Spleen (tissue), 7 donors: ENCODE measurements around the gene GSDME.

ENCODE experiments used
- CTCF ChIP-seq, 11 experiments: fragments of 200-600 bp in 7 of 11; fragments of 450-650 bp in 4 of 11; sonication (generic) in 4 of 11; IDR thresholded peaks in 8 of 11; conservative IDR thresholded peaks in 3 of 11; 1 replicate in 7 of 11; 2 replicates in 4 of 11; pipeline versions ENCODE4 v1.4.0 to v1.8.0; 2016 to 2021; ENCODE audit warnings: antibody characterized with exemption in 11 of 11, inconsistent platforms in 4 of 11, mild to moderate bottlenecking in 1 of 11
- POLR2A ChIP-seq, 3 donors: fragments of 450-650 bp; IDR thresholded peaks; one replicate each; pipeline ENCODE4 v1.5.1; 2017; ENCODE audit warnings: antibody characterized with exemption in 3 of 3, mild to moderate bottlenecking in 1 of 3
- POLR2AphosphoS5 ChIP-seq, 3 donors: sonication (generic); formaldehyde crosslinking; IDR thresholded peaks; one replicate each; pipeline ENCODE4 v1.5.1; 2017; ENCODE audit warnings: antibody characterized with exemption in 3 of 3
- donor health status: DM: no; HTN: no; CAD: no; lungs with moderate emphysema.
- donor health status: DM: no; HTN: no; CAD: no.
- donor health status: DM: no; HTN: no; CAD: no.

- TF ChIP-seq CTCF (IDR thresholded peaks at IDR 0.05 in 8 of 11, conservative IDR thresholded peaks at IDR 0.05 in 3 of 11) (no peak), POLR2A (IDR thresholded peaks at IDR 0.05) (no peak), POLR2AphosphoS5 (IDR thresholded peaks at IDR 0.05) (no peak)
These were observed 31.8 kb upstream of the GSDME start for GRCh38 chr7:24788961-24789576.
